NB4 (cell line): Measurements from ENCODE around the gene CMSS1.

Experiments used
- MYC ChIP-seq: IDR thresholded peaks from 2 replicates; pipeline ENCODE4 v1.6.1; 2011; ENCODE audit warnings: low read depth, low read length
- POLR2A ChIP-seq: IDR thresholded peaks from 2 replicates; pipeline ENCODE4 v1.6.1; 2011; ENCODE audit warnings: mild to moderate bottlenecking; ENCODE audit not compliant: insufficient read length; ENCODE audit errors: extremely low read depth
- TF ChIP-seq, protein P1 (sequence below): IDR thresholded peaks from one replicate; pipeline ENCODE4 v1.5.1; 2012; ENCODE audit warnings: low read depth, low read length

DNA sequence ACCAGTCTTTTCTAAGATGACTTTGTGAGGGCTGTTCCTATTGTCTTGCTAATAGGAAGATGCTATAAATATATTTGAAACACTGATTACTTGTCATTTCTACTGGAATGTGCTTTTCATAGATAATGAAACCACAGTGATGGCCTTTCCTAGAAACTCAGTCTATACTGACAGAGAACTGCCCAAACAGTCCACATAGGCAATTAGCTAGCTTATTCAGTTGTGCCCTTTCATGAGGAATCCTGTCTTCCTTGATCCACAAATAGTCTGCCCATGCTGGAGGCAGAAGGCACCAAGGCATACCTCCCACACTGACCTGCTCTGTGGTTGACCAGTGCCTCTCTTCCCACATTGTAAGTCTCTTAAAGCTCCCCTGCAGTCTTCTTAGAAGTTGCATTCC lies 135.9 kb downstream of the CMSS1 start:
- TF ChIP-seq, protein P1, sequence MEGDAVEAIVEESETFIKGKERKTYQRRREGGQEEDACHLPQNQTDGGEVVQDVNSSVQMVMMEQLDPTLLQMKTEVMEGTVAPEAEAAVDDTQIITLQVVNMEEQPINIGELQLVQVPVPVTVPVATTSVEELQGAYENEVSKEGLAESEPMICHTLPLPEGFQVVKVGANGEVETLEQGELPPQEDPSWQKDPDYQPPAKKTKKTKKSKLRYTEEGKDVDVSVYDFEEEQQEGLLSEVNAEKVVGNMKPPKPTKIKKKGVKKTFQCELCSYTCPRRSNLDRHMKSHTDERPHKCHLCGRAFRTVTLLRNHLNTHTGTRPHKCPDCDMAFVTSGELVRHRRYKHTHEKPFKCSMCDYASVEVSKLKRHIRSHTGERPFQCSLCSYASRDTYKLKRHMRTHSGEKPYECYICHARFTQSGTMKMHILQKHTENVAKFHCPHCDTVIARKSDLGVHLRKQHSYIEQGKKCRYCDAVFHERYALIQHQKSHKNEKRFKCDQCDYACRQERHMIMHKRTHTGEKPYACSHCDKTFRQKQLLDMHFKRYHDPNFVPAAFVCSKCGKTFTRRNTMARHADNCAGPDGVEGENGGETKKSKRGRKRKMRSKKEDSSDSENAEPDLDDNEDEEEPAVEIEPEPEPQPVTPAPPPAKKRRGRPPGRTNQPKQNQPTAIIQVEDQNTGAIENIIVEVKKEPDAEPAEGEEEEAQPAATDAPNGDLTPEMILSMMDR, result no peak
- TF ChIP-seq POLR2A (no peak), MYC (no peak)
